ENCODE data around the gene MRPS17. TPM values are rescaled to one million over a fixed set of nuclear protein-coding genes. Genes with fewer than 3 reads are reported as not detected.

Gene MRPS17
- total RNA-seq: 13.6 TPM
- long read RNA-seq, transcript MRPS17-201 (3 exons, 1,845 nt): major isoform, 31 of 37 reads
- long read RNA-seq, partial matches to known transcripts: 2 of 37 reads
- long read RNA-seq, other reads (novel, unspliced or antisense): 4 of 37 reads

DNA sequence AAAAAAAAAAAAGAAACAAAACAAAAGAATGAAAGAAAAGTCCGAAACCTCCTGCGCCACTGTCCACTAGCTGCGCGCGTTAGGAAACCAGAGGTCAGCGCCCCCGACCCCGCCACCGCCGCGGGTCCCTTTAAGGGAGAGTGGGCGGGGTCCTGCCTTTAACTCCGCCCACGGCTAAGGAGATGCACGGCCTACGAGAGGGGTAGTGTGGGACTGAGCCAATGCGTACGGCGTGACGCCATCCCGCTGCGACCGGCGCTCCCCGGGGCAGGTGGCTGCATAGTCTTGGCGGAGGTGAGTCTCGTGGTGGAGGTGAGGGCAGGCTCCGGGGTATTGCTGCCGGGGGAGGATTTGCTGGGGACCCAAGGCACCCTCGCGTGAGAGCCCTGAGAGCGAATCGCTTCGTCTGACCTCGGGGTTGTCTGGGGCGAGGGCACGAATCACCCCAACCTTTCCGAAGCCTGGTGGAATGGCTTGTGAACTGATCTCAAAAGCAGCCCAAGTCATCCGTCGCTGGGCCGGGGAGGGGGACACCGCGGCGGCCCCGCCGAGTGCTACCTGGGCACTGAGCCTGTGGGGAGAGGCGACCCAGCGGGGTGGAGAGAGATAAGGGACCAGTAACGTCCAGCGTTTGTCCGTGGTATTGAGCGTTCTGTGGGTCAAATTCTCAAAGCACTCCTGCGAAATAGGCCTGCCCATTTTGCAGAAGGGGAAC lies at the start of gene MRPS17:
Gene MRPS17, plus strand, starts transcription at position 241 of the 715 bp plus-strand sequence. CDS start 1,319 bp downstream, outside the sequence.
- DNase-seq (ENCODE audit: low spot score): peak; percentile 98

DNA sequence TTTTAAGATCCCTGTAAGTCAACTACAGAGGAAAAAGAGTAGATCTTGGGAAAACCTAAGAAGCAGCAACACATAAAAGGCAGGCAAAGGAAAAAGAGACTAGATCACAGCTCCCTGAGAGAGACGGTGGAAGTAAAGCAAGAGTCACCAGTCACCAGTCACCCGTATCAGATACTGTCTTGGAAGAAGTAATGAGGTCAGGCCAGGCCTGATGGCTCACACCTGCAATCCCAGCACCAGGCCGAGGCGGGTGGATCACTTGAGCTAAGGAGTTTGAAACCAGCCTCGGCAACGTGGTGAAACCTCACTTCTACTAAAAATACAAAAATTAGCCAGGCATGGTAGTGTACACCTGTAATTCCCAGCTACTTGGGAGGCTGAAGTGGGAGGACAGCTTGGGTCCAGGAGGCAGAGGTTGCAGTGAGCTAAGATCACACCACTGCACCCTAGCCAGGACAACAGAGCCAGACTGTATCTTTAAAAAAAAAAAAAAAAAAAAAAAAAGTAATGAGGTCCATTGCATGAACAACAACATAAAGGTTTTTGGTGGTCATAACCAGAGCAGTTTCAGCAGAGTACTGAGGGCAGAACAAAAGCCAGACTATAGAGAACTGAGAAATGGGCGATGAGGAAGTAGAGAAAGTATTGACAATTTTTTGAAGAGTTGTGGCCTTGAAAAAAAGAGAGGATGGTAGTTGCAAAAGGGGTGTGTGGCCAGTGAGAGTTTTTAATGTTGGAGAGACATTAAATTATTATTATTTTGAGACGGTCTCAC lies 47.5 kb upstream of the MRPS17 start:
- DNase-seq (ENCODE audit: low spot score): no peak

DNA sequence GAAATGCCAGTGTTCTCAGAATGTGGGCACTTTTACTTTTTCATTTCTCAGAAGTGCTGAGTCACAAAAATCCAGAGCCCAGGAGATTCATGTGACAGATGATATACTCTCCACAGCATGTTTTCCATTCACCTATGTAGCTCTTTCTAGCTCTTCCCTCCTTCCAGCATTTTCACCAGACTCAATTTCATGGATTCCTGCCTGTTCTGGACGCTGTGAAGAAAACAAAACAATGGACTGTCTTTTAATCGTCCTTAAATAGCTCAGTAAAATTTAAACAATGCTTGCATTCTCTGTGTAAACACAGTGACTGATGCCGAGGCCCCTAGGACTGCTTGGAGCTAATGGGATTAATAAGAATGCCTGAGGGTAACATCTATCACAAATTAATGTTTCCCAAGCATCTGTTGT lies 38.9 kb upstream of the MRPS17 start:
- DNase-seq (ENCODE audit: low spot score): no peak

DNA sequence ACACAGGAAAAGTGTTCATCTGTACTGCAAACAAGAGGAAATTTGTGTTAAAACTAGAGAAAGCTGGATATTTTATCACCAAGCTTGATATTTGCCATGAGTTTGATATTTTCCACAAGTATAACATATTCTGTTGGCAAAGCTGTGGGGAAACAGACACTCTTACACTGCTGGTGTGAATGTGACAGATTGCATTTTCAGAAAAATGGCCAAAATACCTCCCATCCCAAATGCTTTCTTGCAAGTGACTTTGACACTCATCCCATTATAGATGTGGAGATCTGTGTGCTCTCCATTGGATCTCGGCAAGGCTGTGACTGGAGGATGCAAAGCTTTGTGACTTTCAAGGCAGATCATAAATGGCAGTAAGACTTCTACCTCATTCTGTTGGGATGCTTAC lies 33.9 kb upstream of the MRPS17 start:
- no peak for DNase-seq (ENCODE audit: low spot score)

DNA sequence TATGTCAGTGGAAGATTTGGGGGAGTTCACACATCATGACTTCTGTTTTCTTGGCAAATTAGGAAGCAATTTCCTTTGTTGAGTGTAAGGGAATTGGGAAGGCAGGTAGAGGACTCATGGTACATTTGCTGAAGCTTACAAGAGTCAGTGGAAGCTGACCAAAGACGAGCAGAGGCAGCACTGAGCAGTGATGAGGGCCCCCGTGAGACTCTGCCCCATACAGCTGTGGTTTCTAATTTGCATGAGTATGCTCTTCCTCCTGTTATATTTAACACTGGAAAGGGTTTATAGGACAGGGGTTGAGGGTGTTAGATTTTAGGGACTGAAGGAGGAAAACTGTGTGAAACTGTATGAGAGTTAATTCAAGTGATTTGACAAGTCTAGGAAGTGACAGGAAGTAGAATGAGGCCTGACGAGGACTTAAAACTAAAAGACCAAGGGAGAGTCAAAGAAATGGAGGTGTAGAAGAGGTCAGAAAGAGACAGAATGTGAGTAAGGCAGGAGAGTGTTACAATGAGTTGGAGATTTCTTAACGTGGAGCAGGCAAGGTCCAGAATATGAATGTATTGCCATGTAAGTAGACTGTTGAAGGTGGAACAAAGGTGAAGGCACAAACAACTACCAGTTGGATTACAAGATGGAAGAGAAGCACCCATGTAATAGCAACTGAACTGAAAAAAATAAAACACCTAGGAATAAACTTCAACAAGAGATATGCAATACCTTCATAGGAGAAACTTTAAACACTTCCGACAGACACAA lies 23.5 kb upstream of the MRPS17 start:
- DNase-seq (ENCODE audit: low spot score): no peak

DNA sequence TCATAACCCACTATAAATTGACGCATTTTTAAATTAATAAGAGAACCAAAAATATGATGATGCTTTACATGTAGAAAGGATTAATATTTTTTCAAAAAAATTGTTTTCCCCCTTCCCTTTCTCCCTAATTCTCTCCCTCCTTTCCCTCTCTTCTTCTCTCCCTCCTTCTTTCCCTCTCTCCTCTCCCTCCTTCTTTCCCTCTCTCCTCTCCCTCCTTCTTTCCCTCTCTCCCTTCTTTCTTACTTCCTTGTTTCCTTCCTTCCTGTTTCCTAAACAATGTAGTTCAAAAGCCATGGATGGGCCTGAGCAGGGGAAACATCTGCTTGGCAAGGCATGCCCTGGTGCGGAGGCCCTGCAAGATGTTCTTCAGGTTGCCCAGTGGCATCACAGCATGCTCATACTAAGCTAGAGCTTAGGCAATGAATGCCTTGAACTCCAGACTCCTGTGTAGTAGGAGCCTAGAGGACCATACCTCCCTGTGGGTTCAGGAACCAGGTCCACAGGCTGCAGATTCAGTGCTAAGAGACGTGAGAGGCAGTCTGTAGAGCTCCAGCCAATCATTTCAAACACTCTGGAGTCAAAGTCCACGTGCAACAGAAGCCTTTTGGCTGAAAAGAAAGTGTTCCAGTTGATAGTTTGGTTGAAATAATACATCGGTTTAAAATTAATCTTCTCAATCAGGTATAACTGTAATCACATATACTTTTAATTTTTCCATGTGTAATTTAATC lies 20.1 kb upstream of the MRPS17 start:
- DNase-seq (ENCODE audit: low spot score): no peak

DNA sequence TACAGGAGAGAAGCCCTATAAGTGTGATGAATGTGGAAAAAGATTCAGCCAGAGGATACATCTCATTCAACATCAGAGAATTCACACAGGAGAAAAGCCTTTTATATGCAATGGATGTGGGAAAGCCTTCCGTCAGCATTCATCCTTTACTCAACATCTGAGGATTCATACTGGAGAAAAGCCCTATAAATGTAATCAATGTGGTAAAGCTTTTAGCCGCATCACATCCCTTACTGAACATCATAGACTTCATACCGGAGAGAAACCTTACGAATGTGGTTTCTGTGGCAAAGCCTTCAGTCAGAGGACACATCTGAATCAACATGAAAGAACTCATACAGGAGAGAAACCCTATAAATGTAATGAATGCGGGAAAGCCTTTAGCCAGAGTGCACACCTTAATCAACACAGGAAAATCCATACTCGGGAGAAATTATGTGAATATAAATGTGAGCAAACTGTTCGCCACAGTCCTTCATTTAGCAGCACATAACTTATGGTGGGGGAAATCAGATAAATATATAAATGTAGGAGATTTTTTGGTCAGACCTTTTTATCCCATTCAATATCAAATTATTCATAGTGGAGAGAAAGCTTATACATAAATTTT lies 12.1 kb upstream of the MRPS17 start:
- DNase-seq (ENCODE audit: low spot score): no peak

DNA sequence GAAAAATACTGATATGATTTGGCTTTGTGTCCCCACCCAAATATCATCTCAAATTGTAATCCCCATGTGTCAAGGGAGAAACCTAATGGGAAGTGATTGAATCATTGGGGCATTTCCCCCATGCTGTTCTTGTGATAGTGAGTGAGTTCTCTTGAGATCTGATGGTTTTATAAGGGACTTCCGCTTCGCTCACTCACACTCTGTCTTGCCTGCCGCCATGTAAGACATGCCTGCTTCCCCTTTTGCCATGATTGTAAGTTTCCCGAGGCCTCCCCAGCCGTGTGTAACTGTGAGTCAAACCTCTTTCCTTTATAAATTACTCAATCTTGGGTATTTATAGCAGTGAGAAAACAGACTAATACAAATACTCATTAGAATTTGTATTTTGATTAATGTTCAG lies 5.1 kb upstream of the MRPS17 start:
- DNase-seq (ENCODE audit: low spot score): peak; percentile 8

DNA sequence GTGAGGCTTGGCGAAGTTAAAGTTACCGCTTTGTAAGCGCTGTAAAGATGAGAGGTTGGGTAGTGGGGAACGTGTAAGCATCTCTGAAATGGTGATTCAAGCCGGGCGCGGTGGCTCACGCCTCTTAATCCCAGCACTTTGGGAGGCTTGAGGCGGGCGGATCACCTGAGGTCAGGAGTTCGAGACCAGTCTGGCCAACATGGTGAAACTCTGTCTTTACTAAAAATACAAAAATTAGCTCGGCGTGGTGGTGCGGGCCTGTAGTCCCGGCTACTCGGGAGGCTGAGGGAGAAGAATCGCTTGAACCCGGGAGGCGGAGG lies 635 bp downstream of the MRPS17 start:
- DNase-seq (ENCODE audit: low spot score): peak; percentile 64

DNA sequence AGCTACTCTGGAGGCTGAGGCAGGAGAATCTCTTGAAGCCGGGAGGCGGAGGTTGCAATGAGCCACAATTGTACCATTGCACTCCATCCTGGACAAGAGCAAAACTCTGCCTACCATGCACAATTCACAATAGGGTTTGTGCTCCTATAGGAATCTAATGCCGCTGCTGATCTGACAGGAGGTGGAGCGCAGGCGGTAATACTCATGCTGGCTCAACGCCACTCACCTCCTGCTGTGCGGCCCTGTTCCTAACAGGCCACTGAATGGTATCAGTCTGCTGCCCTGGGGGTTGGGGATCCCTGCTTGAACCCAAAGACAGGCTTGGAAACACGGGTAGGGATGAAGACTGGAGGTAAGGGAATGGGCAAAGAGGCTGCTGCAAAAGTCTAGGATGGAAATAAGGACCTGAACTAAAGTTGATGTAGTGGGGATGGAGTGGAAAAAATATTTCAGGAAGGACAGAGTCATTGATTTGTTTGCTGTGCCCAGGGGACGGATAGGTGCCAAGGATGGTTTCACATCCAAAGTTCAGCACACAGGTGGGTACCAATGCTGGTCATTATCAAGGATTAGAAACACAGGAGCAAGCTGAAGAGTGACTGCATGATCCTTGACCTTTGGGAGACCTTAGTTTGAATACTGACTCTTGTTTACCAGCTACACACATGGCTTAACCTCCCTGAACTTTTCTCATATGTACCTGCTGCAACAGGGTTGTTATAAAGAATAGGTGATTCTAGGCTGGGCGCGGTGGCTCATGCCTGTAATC lies 2.2 kb downstream of the MRPS17 start:
- peak; percentile 65 for DNase-seq (ENCODE audit: low spot score)

DNA sequence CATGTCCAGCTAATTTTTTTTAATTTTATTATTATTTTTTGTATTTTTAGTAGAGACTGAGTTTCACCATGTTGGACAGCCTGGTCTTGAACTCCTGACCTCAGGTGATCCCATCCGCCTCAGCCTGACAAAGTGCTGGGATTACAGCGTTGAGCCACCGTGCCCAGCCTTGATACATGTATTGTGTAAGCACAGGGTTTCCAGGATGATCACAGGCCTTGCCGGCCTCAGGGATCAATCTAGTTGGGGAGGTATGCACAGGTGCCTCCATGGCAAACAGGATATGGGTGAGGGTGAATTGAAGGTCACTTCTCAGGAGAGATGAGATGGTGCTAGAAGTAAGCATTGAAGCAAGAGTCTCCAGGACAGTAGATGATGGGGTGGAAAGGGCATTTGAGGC lies 5.5 kb downstream of the MRPS17 start:
- peak; percentile 49 for DNase-seq (ENCODE audit: low spot score)

DNA sequence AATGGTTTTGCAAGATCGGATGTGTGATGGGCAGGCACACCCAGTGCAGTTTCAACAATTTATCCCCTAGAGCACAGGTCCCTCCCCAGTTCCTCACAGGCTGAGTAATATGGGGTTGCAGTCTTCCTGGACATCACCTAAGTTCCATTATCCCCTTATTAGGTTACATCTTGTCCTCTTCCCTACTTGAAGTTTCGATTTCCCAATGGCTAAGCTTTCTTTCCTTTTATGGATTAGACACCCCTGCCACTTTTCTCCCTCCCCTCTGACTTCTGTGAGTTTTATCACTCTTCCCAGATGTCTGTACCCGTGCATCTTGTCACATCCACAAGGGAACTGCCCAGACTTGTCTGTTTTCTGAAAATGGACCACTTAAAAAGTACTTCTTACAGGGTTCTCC lies 10.3 kb downstream of the MRPS17 start:
- no peak for DNase-seq (ENCODE audit: low spot score)

DNA sequence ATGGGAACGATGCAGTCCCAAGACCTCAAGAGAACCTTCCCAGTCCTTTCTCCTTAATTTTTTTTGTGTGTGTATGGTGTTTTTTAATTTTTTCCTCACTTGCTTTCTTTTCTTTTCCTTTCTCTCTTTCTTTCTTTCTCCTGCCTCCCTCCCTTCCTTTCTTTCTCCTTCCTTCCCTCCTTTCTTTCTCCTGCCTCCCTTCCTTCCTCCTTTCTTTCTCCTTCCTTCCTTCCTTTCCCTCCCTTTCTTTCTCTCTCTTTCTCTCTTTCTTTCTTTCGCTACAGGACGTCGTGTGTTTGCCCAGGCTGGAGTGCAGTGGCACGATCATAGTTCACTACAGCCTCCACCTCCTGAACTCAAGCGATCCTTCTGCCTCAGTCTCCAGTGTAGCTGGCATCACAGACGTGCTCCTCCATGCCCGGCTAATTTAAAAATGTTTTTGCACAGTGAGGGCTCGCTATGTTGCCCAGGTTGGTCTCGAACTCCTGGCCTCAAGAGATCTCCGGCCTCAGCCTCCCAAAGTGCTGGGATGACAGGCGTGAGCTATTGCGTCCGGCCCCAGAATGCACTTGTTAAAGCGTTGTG lies 12.0 kb downstream of the MRPS17 start:
- no peak for DNase-seq (ENCODE audit: low spot score)

DNA sequence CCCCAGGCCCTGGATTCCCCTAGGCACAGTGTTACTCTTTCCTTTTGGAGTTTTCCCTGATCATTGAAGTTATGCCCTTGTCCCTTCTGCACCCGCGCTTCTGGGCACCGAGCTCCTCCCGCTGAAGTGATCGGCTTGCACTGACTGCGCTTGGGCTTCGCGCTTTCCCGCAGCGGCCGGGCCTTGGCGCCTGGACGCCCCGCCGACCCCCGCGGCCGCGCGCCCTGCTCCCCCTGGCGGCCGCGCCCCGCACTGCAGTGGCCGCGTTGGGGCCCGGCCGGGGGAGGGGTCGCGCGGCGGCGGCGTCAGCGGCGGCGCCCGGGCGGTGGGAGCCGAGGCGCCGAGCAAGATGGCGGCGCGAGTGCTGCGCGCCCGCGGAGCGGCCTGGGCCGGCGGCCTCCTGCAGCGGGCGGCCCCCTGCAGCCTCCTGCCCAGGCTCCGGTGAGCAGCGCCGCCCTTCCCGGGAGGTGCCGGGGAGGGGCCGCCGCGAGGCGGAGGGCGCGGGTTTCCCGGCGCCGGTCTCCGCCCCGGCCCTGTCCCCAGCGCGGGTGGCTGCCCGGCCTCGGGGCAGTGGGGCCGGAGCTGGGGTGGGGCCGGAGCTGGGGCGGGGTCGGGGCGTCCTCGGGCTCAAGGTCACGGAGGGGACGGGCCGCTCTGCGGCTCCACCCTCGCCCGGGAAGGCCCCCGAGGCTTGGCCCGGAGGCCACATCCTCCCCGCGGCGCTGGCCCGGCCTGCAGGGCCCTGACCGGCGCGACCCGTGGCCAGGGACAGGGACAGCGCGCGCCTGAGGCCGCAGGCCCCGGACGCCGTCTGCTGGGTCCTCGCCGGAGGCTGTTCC lies 12.8 kb downstream of the MRPS17 start, which contains the start of gene NIPSNAP2:
Gene NIPSNAP2, plus strand, starts transcription at position 325 of the 839 bp plus-strand sequence. Its CDS starts 25 bp downstream, at position 350.
- DNase-seq (ENCODE audit: low spot score): peak; percentile 95

DNA sequence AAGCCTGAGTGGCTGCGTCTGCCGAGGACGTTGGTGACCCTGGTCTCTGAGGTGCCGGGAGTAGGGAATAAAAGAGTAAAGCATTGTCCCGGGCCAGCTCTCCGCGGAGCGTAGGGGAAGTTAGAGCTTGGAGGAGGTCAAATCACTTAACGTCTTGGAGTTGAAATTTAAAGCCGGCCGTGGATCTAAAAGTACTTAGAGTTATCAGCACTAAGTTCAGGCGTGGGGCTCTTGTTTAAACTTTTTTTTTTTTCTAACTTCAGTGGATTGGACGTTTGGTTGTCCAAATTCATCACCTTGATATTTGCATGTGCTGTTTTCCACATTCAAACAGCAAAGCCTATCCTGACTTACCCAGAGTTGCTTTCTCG lies 13.4 kb downstream of the MRPS17 start:
- DNase-seq (ENCODE audit: low spot score): no peak

DNA sequence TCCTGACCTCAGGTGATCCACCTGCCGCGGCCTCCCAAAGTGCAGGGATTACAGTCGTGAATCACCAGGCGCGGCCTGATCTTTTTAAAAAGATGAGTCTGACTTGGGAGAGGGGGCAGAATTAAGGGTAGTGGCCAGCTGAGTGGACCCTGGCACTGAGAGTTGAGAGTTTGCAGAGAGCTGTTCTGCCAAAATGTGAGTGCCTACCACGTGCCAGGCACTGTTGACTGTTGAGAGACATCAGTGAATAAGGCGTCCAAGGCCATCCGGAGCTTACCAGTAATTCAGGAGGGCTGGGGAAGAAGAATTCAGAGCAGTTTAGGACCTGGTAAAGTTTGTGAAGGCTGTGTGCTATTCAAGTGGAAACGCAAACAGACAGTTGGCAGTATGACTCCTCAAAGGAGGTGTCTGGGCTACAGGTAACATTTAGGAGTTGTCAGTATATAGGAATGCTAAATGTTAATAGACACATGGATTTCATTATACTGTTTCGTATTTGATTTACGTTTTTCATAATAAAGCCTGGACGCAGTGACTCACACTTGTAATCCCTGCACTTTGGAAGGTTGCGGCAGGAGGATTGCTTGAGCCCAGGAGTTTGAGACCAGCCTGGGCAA lies 14.2 kb downstream of the MRPS17 start:
- no peak for DNase-seq (ENCODE audit: low spot score)

DNA sequence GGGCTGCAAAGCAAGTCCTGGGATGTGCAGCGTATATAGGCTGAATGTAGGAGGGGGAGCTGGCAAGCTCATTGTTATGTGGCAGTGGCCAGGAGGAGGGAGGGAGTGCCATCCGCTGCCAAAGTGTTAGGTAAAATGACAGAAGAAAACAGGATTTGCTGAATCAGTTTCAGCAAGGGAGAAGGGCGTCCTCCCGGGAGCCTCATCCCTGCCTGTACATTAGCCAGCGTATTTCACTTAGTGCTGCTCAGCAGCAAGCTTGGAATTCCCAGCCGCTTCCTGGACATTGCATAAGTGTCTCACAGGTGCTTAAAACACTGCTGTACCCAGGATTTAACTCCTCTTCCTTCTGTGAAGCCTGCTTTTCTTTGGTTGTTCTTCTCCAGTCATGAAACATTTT lies 15.2 kb downstream of the MRPS17 start:
- DNase-seq (ENCODE audit: low spot score): no peak

DNA sequence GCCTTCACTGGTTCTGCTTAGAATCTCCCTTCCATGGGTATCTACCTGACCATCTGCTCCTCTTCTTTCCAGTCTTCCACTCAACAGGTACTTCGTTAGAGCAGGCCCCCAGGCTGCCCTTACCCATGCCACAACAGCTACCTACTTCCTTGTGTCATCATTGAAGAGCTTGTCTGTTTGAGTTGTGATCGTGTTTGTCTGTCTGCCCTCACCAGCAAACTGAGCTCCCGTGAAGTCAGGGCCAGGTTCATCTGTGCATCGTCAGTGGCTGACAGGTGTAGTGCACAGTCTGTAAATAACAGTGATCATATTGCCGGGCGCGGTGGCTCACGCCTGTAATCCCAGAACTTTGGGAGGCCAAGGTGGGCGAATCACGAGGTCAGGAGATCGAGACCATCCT lies 17.7 kb downstream of the MRPS17 start:
- no peak for DNase-seq (ENCODE audit: low spot score)
